HFFc6 (cell line): Measurements from ENCODE around the gene MARCHF3. TPM values are rescaled to one million over a fixed set of nuclear protein-coding genes. Genes with fewer than 3 reads are reported as not detected.

ENCODE experiments used
- DNase-seq: peaks from one replicate; pipeline ENCODE4 v3.0.0-alpha.2; 2018
- H3K27ac Mint-ChIP-seq: 2 replicates; pipeline ENCODE4 v1.8.0; 2020; ENCODE audit warnings: mild to moderate bottlenecking, mixed read lengths
- H3K27me3 Mint-ChIP-seq: 2 replicates; pipeline ENCODE4 v1.8.0; 2021; ENCODE audit warnings: mild to moderate bottlenecking, moderate library complexity, mixed read lengths; ENCODE audit not compliant: insufficient read depth
- H3K36me3 Mint-ChIP-seq: 2 replicates; pipeline ENCODE4 v1.8.0; 2021; ENCODE audit warnings: low read depth, mixed read lengths
- H3K4me1 Mint-ChIP-seq: 2 replicates; pipeline ENCODE4 v1.8.0; 2020; ENCODE audit warnings: low read depth, mixed read lengths
- H3K4me3 Mint-ChIP-seq: 2 replicates; pipeline ENCODE4 v1.8.0; 2020; ENCODE audit warnings: mild to moderate bottlenecking, moderate library complexity, mixed read lengths
- H3K9me3 Mint-ChIP-seq: 2 replicates; pipeline ENCODE4 v1.8.0; 2020; ENCODE audit warnings: mild to moderate bottlenecking, mixed read lengths
- CTCF ChIP-seq: fragments of 200-600 bp; sonication (generic); IDR thresholded peaks from 2 replicates; pipeline ENCODE4 v1.5.0; 2021; ENCODE audit warnings: antibody characterized with exemption, mild to moderate bottlenecking
- total RNA-seq, 6 experiments: library from RNA; stranded (reverse); fragmentation: NEBNext Ultra II Directional; extraction: Animal tissue kit (Norgen Biotek cat#: 25700); gene quantifications; 2 replicates in 1 of 6; 3 replicates in 5 of 6; pipeline ENCODE4 v1.2.3, GENCODE V29; 2021

MARCHF3 gene
- total RNA-seq, 6 experiments from 2014 or later, result 12.3 to 17.8 (median 13.3) TPM

- Mint-ChIP-seq H3K9me3 (no peaks in the 10 kb centered on the region), H3K4me3 (no peak overlapping the region), H3K4me1 (peaks cover 11% of the 10 kb centered on the region; the same call in 1 of the 2 replicates), H3K36me3 (no peaks in the 10 kb centered on the region), H3K27ac (no peak overlapping the region), H3K27me3 (peaks cover 1% of the 10 kb centered on the region; the same call in 1 of the 2 replicates)
- no peak for TF ChIP-seq CTCF
- DNase-seq, result no peak
Observed at GRCh38 chr5:126927429-126927828, 102.9 kb downstream of the MARCHF3 start.

GRCh38 chr5:126926187-126926586 lies 104.2 kb downstream of the MARCHF3 start:
- no peak for TF ChIP-seq CTCF
- Mint-ChIP-seq H3K27ac (no peak overlapping the region), H3K4me1 (peaks cover 11% of the 10 kb centered on the region; the same call in 1 of the 2 replicates), H3K4me3 (no peak overlapping the region), H3K9me3 (no peaks in the 10 kb centered on the region), H3K27me3 (peaks cover 1% of the 10 kb centered on the region; the same call in 1 of the 2 replicates), H3K36me3 (no peaks in the 10 kb centered on the region)
- DNase-seq, result no peak

DNA sequence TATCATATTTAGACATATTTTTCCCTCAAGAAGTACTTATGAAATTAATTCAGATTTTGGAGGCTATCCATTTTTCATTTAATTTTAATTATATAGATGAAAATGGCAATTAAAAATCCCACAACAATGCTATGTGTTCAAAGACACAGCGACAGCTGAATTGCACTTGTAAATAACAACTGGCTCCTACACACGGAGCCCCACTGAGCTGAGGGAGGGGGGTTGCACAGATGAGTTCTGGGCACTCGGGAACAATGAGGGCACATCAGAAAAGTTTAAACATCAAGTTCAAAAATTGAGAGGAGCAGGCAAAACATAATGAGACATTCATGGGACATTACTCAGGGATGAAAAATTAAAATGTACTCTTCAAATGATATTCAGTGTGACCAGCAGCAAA lies 104.9 kb downstream of the MARCHF3 start:
- Mint-ChIP-seq H3K27ac (no peak overlapping the region), H3K4me1 (peaks cover 11% of the 10 kb centered on the region; the same call in 1 of the 2 replicates), H3K27me3 (peaks cover 1% of the 10 kb centered on the region), H3K36me3 (no peaks in the 10 kb centered on the region), H3K9me3 (no peaks in the 10 kb centered on the region), H3K4me3 (no peak overlapping the region)
- no peak for TF ChIP-seq CTCF
- no peak for DNase-seq

GRCh38 chr5:126924331-126925033 lies 105.9 kb downstream of the MARCHF3 start:
- H3K27ac Mint-ChIP-seq, result no peak overlapping the region
- peaks cover 1% of the 10 kb centered on the region for H3K27me3 Mint-ChIP-seq
- no peak overlapping the region for H3K4me3 Mint-ChIP-seq
- no peaks in the 10 kb centered on the region for H3K9me3 Mint-ChIP-seq
- no peak for DNase-seq
- no peak for TF ChIP-seq CTCF
- H3K36me3 Mint-ChIP-seq, result no peaks in the 10 kb centered on the region
- peaks cover 17% of the 10 kb centered on the region; the same call in 1 of the 2 replicates for H3K4me1 Mint-ChIP-seq

GRCh38 chr5:126921241-126922091 lies 108.9 kb downstream of the MARCHF3 start:
- no peaks in the 10 kb centered on the region for H3K9me3 Mint-ChIP-seq
- no peak overlapping the region for H3K4me3 Mint-ChIP-seq
- H3K36me3 Mint-ChIP-seq, result 0 out of 2 replicates have a peak, but pooled peaks cover 8% of the 10 kb centered on the region
- peaks cover 1% of the 10 kb centered on the region for H3K27me3 Mint-ChIP-seq
- H3K27ac Mint-ChIP-seq, result no peak overlapping the region
- TF ChIP-seq CTCF, result no peak
- DNase-seq, result no peak
- H3K4me1 Mint-ChIP-seq, result peaks cover 36% of the 10 kb centered on the region
